NCI-H510A treated with DMSO at 0.1 percent for 48 hours (cell line): ENCODE measurements around the gene DYRK2.
A peak's percentile ranks its signal among the peaks of the same experiment; 100 is the strongest.

ENCODE experiments used
- DNase-seq: peaks from one replicate; lab custom pipeline; 2025; lab: John Stamatoyannopoulos, UW

Gene DYRK2

DNA sequence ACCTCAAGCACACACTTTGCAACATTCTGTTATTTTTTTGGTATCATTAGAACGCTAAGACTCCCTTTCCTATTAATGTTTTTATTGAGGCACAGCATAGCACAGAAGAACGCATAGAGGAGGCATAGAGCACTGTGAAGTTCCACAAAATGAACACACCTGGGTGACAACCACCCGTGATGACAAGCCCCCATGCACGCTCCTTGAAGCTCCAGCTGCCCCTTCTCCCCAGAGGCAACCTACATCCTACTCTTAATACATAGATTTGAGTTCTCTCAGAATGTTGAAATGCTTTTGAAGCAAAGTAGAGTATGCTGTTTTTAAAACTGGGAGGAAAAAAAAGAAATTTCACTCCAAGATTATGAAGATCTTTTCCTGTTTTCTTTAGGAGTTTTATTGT is 55.5 kb downstream of the DYRK2 start:
- no peak for DNase-seq

DNA sequence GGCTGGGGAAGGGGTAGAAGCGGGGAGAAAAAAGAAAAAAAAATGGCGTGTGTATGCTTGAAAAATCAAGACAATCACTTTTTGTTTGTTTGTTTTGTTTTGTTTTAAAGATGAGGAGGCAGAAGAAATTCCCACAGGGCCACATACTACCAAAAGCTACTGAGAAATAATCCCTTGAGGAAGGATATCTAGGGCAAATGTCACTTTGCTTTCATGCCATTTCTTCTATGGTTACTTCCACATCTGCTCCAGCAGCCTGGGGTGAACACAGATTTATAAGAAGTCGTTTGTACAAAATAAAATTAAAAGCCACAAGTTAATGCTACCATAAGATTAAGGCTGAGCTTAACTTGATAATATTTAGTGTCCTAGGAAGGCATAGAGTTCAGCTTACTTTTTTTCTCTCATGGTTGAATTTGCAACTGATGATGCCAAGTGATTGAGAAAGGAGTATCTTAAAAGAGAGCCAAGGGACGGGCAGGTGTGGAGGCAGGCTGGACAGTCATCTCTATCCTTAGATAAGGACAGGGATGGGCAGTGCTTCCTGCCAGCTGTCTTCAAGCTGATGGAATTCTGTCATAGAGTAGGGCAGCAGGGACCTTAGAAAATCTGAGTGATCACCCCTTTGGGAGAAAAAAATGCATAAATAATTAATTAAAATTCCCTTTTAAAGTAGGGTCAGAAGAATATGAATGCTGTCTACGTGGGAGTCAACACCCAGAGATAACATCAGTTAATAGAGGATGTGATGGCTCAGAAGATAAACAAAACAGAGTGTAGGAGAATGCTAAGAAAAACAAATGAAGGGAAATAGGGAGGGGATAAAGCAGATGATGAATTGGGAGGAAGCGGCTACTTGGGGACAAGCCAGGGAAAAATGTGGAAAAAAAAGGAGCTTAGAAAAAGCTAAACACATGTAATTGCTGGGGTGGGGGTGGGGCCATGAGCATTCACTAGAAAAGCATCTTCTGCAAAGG is 57.1 kb downstream of the DYRK2 start:
- DNase-seq = no peak

DNA sequence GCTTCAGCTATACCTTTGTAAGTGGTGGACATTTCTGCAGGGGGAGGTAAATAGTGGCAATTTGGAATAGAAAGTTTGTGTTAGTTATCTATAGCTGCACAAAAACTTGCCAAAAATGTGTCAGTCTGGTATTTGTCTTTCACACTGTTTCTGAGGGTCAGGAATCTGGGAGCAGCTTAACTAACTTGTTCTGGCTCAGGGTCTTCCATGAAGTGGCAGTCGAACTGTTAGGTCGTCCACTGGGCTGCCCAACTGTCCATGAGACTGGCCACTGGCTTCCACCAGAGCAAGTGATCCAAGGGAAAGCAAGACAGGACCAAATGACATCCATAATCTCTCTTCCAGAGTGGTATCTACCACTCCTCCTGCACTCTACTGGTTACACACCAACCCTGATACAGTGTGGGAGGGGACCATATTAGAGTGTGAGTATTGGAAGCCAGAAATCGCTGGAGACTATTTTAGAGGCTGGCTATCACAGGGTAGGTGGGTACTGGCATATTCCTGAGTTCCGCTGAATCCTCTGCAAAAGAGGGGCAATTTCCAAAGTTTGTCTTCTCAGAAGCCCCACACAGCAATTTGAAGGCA is 60.9 kb downstream of the DYRK2 start:
- no peak for DNase-seq

DNA sequence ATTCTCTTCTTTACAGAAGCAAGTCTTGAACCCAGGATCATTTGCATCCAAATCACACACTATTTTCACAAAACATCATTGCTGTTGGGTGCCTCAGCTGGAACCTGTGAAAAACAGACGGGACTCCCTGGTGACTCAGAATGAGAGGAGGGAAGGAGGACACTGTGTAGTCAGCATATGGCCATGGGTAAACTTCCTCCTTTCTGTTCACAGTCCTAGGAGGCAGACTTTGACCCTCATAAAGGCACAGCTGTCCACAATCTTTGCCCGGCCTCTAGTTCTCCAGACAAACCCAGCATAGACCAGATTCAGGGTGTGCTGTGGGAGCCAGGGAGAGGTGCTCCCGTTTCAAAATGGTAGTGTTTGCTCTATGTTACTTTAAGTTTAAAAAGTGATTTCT is 62.0 kb downstream of the DYRK2 start:
- DNase-seq = no peak

DNA sequence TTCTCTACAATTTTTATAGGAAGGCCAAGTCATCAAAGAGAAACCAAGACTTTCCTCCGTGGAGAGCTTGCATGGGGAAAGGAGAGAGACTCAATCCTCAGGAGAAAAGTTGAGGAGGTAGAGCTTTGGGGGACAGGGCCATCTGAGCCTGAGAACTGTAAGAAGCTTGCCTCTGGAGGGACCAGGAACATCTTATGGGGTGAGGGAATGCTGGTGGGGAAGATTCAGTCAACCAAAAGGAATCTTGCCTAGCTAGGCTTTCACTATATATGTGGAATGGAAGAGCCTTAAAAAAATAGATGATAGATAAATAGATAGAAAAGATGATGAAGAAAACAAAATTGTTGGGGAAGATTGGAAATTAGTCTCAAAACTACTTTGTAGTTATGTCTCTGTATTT is 63.5 kb downstream of the DYRK2 start:
- DNase-seq = no peak

DNA sequence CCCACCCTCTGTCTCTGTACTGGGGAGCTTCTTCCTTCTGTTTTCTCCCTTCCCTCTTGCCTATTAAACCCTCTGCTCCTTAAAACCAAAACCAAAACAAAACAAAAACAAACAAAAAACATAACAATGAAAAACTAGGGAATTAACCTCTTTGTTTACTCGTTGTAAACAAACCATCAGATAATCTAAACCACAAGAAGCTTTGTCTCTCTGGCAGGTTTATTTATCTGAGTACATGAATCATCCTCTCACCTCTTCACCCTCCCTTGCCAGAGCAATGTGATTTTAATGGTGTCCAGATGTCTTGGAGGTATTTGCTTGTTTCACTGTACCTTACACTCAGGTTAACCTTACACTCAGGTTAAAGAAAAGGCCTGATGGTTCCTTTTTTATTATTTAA is 66.1 kb downstream of the DYRK2 start:
- DNase-seq = peak; percentile 40
